ENCODE measurements around the gene LRFN3. TPM values are rescaled to one million over a fixed set of nuclear protein-coding genes. Genes with fewer than 3 reads are reported as not detected.

The LRFN3 gene
- total RNA-seq, 1 donor from 2014 or later = 31.0 TPM

- DNase-seq (ENCODE audit: low spot score, unreplicated experiment) = no peak
- H3K27ac Mint-ChIP-seq = no peak overlapping the region
- no peaks in the 10 kb centered on the region for H3K27me3 Mint-ChIP-seq
- H3K4me3 Mint-ChIP-seq (ENCODE audit: low read depth) = no peak overlapping the region
- peaks cover 3% of the 10 kb centered on the region for H3K36me3 Mint-ChIP-seq (ENCODE audit: insufficient read depth)
- no peak for TF ChIP-seq CTCF (IDR thresholded peaks at IDR 0.05; ENCODE audit: unreplicated experiment)
- no peaks in the 10 kb centered on the region for H3K9me3 Mint-ChIP-seq (ENCODE audit: low read depth)
- peaks cover 5% of the 10 kb centered on the region for H3K4me1 Mint-ChIP-seq (ENCODE audit: low read depth)
Measured at GRCh38 chr19:35894342-35894741, 41.8 kb upstream of the LRFN3 start.

GRCh38 chr19:35895911-35896642 lies 40.1 kb upstream of the LRFN3 start:
- Mint-ChIP-seq H3K4me1 (ENCODE audit: low read depth) (peaks cover 5% of the 10 kb centered on the region), H3K4me3 (ENCODE audit: low read depth) (no peak overlapping the region), H3K27ac (no peak overlapping the region), H3K9me3 (ENCODE audit: low read depth) (no peaks in the 10 kb centered on the region), H3K36me3 (ENCODE audit: insufficient read depth) (no peaks in the 10 kb centered on the region), H3K27me3 (no peaks in the 10 kb centered on the region)
- no peak for DNase-seq (ENCODE audit: low spot score, unreplicated experiment)
- TF ChIP-seq CTCF (IDR thresholded peaks at IDR 0.05; ENCODE audit: unreplicated experiment) = no peak

- no peak for TF ChIP-seq CTCF (IDR thresholded peaks at IDR 0.05; ENCODE audit: unreplicated experiment)
- Mint-ChIP-seq H3K4me1 (ENCODE audit: low read depth) (peaks cover 6% of the 10 kb centered on the region), H3K4me3 (ENCODE audit: low read depth) (no peak overlapping the region), H3K27me3 (peaks cover under 1% of the 10 kb centered on the region), H3K36me3 (ENCODE audit: insufficient read depth) (no peaks in the 10 kb centered on the region), H3K27ac (no peak overlapping the region), H3K9me3 (ENCODE audit: low read depth) (no peaks in the 10 kb centered on the region)
- DNase-seq (ENCODE audit: low spot score, unreplicated experiment) = no peak
Measured at GRCh38 chr19:35896643-35897040, 39.5 kb upstream of the LRFN3 start.

- H3K27me3 Mint-ChIP-seq = peaks cover 13% of the 10 kb centered on the region
- no peak overlapping the region for H3K27ac Mint-ChIP-seq
- H3K36me3 Mint-ChIP-seq (ENCODE audit: insufficient read depth) = no peaks in the 10 kb centered on the region
- DNase-seq (ENCODE audit: low spot score, unreplicated experiment) = no peak
- H3K4me1 Mint-ChIP-seq (ENCODE audit: low read depth) = peaks cover 10% of the 10 kb centered on the region
- TF ChIP-seq CTCF (IDR thresholded peaks at IDR 0.05; ENCODE audit: unreplicated experiment) = no peak
- peak overlapping the region; percentile 53 for H3K4me3 Mint-ChIP-seq (ENCODE audit: low read depth)
- H3K9me3 Mint-ChIP-seq (ENCODE audit: low read depth) = no peaks in the 10 kb centered on the region
Measured at GRCh38 chr19:35897706-35898451, 38.3 kb upstream of the LRFN3 start.

GRCh38 chr19:35898499-35898809 lies 37.7 kb upstream of the LRFN3 start:
- Mint-ChIP-seq H3K9me3 (ENCODE audit: low read depth) (no peaks in the 10 kb centered on the region), H3K27me3 (peaks cover 19% of the 10 kb centered on the region)

More at GRCh38 chr19:35898499-35898809, 37.7 kb upstream of the LRFN3 start:
- DNase-seq (ENCODE audit: low spot score, unreplicated experiment) = no peak
- Mint-ChIP-seq H3K4me3 (ENCODE audit: low read depth) (peak overlapping the region; percentile 88), H3K4me1 (ENCODE audit: low read depth) (peaks cover 13% of the 10 kb centered on the region), H3K36me3 (ENCODE audit: insufficient read depth) (no peaks in the 10 kb centered on the region), H3K27ac (no peak overlapping the region)
- no peak for TF ChIP-seq CTCF (IDR thresholded peaks at IDR 0.05; ENCODE audit: unreplicated experiment)

Measured in progenitor cell of endocrine pancreas (in vitro differentiated cells).